ENCODE data around the gene SH3BP1.

The SH3BP1 gene

DNA sequence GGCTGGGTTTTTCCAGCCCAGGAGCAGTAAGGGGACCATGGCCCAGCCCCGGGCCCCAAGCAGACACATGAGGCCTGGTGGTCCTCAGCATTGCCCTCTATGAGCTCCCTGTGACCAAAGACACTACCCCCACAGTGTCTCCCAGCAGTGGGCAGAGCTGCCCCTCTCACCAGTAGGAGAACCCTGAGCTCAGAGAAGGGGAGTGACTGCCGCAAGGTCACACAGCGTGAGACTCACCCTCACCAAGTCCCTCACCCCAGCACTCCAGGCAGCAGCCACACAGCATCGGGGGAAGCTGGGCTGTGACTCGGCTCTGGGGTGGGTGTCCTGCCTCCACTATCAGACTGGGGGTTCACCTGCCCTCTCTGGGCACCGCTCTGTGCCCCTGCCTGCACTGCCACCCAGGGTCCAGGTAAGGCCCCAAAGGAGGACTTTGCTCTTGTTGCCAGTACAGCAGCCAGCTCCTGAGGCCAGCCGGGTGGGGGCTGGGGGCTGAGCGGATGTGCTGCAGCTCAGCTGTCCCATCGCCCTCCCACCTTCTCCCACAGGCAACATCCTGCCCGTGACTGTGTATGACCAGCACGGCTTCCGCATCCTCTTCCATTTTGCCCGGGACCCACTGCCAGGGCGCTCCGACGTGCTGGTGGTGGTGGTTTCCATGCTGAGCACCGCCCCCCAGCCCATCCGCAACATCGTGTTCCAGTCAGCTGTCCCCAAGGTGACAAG, 7.9 kb upstream of the SH3BP1 start:
- Histone ChIP-seq H3K4me3 (ENCODE audit: low read length) (no peak overlapping the region), H3K36me3 (ENCODE audit: control insufficient read depth, insufficient read depth, low read length) (peaks cover 9% of the 10 kb centered on the region), H3K27ac (ENCODE audit: low read depth, low read length) (no peak overlapping the region), H3K4me1 (ENCODE audit: control insufficient read depth, insufficient read depth, low read length) (peaks cover 25% of the 10 kb centered on the region), H3K27me3 (ENCODE audit: control insufficient read depth, insufficient read depth, low read length) (no peaks in the 10 kb centered on the region), H3K9ac (ENCODE audit: low read length) (no peak overlapping the region)

DNA sequence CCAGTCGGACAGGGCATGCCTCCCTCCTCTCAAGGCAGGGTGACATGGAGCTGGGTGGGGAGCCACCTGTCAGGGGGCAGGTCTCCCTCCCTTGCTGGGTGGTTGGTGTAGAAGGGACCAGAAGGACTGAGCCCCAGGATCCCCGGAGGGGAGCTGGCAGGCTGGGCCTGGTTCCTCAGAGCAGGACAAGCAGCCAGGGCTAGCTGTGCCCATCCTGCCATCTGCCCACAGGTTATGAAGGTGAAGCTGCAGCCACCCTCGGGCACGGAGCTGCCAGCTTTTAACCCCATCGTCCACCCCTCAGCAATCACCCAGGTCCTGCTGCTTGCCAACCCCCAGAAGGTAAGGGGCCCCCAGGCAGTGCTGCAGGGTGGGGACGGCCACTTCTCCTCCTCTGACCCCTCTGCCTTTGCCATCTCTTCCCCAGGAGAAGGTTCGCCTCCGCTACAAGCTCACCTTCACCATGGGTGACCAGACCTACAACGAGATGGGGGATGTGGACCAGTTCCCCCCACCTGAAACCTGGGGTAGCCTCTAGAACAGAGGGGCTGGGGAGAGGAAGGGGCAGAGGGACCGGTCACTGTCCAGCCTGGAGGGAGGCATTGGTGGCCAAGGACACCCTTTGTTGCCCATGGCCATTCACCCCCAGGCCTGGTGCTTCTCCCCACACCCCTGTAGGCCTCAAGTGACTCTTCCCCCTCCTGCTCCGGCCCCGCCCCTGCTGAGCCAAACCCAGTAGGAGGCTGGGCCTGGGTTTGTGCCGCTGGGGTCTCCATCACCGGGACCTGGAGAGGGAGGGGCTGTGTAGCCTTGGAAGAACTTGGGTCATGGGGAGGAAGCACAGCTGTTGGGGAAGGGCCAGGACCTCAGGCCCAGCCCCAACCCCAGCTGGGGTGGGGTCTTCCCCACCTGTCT, 7.0 kb upstream of the SH3BP1 start:
- Histone ChIP-seq H3K4me3 (ENCODE audit: low read length) (no peak overlapping the region), H3K36me3 (ENCODE audit: control insufficient read depth, insufficient read depth, low read length) (peaks cover 9% of the 10 kb centered on the region), H3K9ac (ENCODE audit: low read length) (no peak overlapping the region), H3K27ac (ENCODE audit: low read depth, low read length) (peak overlapping the region; percentile 72), H3K27me3 (ENCODE audit: control insufficient read depth, insufficient read depth, low read length) (no peaks in the 10 kb centered on the region), H3K4me1 (ENCODE audit: control insufficient read depth, insufficient read depth, low read length) (peaks cover 17% of the 10 kb centered on the region)

DNA sequence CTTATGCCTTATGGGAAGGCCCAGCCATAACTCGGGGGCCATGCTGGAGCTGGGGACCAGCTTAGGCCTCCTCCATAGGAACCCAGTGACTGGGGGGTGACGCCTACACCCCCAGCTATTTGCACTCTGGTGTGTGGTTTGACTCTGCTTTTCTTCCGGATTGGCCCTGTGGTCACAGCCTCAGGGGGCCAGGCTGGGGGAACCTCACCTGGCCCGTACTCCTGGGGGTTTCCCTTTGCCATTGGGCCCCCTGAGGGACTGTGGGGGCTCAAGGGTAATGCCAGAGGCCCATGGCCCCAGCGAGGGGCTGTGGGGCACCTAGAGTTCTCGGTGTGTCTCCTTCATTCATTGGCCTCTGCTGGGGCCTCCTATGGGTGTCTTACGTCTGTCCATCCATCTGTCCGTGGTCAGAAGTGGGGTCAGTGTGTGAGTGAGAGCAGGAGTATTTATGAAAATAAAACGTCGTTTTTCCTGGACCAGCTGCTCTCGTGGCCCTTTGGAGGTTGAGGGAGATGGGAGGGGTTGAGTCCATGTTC, 6.3 kb upstream of the SH3BP1 start:
- Histone ChIP-seq H3K27ac (ENCODE audit: low read depth, low read length) (peak overlapping the region; percentile 72), H3K9ac (ENCODE audit: low read length) (no peak overlapping the region), H3K27me3 (ENCODE audit: control insufficient read depth, insufficient read depth, low read length) (no peaks in the 10 kb centered on the region), H3K4me1 (ENCODE audit: control insufficient read depth, insufficient read depth, low read length) (peaks cover 15% of the 10 kb centered on the region), H3K4me3 (ENCODE audit: low read length) (no peak overlapping the region), H3K36me3 (ENCODE audit: control insufficient read depth, insufficient read depth, low read length) (peaks cover 9% of the 10 kb centered on the region)

DNA sequence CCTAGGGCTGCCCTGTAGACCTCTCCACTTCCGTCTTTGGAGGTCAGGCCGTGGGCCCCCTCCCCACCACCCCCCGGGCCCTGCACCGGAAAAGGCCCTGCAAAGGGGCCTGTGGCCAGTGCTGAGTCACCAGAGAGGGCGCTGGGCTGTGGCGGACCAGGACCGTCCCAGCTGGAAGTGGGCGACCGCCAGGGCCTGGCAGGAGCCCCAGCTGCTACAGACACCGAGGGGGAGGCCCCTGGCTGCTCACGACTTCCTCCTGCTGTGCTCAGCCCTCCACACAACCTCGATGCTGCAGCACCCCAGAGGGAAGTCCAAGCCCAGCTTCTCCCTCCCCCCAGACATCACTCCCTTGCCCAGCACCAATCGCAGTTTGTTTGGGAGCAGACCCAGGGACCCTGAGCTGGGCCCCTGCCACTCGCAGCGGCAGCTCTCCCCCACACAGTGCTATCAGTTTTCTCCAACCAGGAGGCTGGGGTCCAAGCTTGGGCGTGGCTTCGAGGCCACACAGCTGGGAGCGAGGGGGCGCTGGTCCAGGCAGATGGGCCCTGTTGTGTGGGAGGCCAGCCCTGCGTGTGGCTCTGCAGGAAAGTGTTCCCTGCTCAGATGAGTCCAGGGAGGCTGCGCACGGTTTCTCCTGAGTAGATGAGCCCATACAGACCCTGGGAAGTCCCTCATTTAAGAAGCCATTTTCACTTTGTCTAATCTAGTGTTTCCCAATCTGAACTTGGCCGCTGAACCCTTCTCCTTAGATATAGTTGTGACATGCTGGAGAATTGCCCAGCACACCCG, 5.6 kb upstream of the SH3BP1 start:
- peak overlapping the region; percentile 72 for H3K27ac ChIP-seq (ENCODE audit: low read depth, low read length)
- H3K4me3 ChIP-seq (ENCODE audit: low read length), result peak overlapping the region; percentile 10
- H3K36me3 ChIP-seq (ENCODE audit: control insufficient read depth, insufficient read depth, low read length), result peaks cover 9% of the 10 kb centered on the region
- H3K27me3 ChIP-seq (ENCODE audit: control insufficient read depth, insufficient read depth, low read length), result no peaks in the 10 kb centered on the region
- peaks cover 16% of the 10 kb centered on the region for H3K4me1 ChIP-seq (ENCODE audit: control insufficient read depth, insufficient read depth, low read length)
- no peak overlapping the region for H3K9ac ChIP-seq (ENCODE audit: low read length)

DNA sequence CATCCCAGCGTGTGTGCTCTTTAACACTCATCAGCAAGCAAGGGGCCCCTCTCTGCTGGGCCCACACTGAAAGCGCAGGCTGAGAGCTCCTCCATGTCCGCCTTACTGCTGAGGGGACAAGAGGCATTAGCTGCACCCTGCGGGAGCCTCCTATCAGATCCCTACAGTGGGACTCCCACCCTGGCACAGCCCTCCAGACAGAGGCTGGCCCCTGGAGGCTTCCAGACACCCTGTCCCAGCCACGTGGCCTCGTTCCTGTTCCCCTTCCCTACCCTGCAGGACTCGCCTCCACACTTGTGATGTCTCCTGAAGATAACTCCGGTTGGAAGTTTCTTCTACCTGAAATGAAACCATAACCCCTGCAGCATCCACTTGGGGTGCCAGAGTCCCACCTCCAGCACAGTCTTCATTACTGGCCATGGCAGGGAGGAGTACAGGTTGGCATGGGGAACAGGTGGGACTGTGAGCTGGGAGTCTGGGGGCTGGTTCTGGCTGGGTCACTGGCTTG, 5.0 kb upstream of the SH3BP1 start:
- Histone ChIP-seq H3K36me3 (ENCODE audit: control insufficient read depth, insufficient read depth, low read length) (peaks cover 6% of the 10 kb centered on the region), H3K27me3 (ENCODE audit: control insufficient read depth, insufficient read depth, low read length) (no peaks in the 10 kb centered on the region), H3K9ac (ENCODE audit: low read length) (no peak overlapping the region), H3K27ac (ENCODE audit: low read depth, low read length) (peak overlapping the region; percentile 72), H3K4me1 (ENCODE audit: control insufficient read depth, insufficient read depth, low read length) (peaks cover 18% of the 10 kb centered on the region), H3K4me3 (ENCODE audit: low read length) (peak overlapping the region; percentile 37)

DNA sequence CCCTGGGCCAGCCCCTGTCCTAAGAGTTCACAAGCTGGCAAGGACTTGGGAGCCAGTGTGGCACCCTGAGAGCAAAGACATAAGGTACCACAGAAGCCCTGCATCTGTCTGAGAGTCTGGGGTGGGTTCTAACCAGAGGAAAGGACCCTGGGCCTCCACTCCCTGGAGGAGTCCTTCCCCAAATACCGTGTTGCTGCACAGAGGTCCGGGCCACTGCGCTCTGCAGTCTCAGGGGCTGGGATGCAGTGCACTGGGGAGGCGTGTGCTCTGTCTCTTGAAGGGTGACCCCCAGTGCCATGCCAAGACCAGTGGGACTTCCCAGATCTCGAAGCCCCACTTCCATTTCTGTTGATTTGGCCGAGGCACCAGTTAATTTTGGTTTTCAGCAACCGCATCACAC, 4.3 kb upstream of the SH3BP1 start:
- H3K27ac ChIP-seq (ENCODE audit: low read depth, low read length), result no peak overlapping the region
- peaks cover 18% of the 10 kb centered on the region for H3K4me1 ChIP-seq (ENCODE audit: control insufficient read depth, insufficient read depth, low read length)

DNA sequence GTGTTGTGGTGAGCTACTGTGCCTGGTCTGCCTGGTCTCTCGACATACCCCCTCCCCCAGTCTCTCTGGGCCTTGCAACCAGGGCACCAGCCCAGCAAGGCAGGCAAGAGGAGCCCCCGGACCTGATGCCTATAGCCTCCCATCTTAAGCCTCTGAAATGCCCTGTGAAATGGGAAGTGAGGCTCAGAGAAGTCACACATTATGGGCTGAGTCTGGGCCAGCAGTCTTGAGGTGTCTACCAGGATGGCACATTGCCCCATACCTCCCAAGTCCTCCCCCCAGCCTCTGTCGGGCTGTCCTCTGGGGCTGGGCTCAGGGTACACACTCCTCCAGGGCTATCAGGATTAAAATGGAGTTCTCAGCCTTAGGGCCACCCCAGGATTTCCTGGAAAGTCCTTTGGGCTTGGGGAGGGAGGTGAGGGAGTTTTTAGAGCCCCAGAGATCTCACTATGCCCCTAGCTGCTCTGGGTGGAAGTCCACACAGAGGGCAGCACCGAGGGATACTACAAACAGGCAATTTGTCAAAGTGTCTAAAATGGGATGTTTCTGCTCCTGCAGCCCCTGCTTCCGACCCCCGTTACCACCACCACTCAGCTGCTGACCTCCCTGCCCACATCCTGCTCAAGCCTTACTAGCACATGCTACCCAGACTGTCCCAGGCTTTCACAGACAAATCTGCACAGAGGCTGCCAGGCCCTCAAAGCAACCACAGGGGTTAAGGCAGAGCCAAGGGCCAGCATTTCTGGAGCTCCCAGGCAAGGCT, 3.1 kb upstream of the SH3BP1 start:
- H3K9ac ChIP-seq (ENCODE audit: low read length), result no peak overlapping the region
- H3K4me1 ChIP-seq (ENCODE audit: control insufficient read depth, insufficient read depth, low read length), result peaks cover 18% of the 10 kb centered on the region

More for the DNA sequence above, 4.3 kb upstream of the SH3BP1 start:
- no peaks in the 10 kb centered on the region for H3K27me3 ChIP-seq (ENCODE audit: control insufficient read depth, insufficient read depth, low read length)
- H3K36me3 ChIP-seq (ENCODE audit: control insufficient read depth, insufficient read depth, low read length), result peaks cover 6% of the 10 kb centered on the region
- no peak overlapping the region for H3K4me3 ChIP-seq (ENCODE audit: low read length)
- H3K9ac ChIP-seq (ENCODE audit: low read length), result no peak overlapping the region

DNA sequence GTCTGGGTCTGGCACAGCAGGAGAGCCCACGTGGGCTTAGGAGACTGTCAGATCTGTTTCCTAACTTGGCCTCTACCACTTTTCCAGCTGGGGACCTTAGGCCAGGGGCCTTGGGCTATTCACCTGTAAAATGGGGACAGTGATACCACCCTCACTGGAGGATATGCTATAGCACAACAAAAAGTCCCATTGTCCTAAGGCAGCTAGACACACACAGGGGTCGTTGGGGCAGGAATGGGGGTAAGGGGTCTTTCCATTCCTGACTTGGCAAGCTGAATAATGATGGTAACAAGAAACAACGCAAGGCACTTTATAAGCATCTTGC, 2.6 kb upstream of the SH3BP1 start:
- H3K27ac ChIP-seq (ENCODE audit: low read depth, low read length), result no peak overlapping the region
- H3K4me1 ChIP-seq (ENCODE audit: control insufficient read depth, insufficient read depth, low read length), result peaks cover 18% of the 10 kb centered on the region
- no peaks in the 10 kb centered on the region for H3K27me3 ChIP-seq (ENCODE audit: control insufficient read depth, insufficient read depth, low read length)
- peaks cover 2% of the 10 kb centered on the region for H3K36me3 ChIP-seq (ENCODE audit: control insufficient read depth, insufficient read depth, low read length)
- H3K4me3 ChIP-seq (ENCODE audit: low read length), result no peak overlapping the region
- H3K9ac ChIP-seq (ENCODE audit: low read length), result no peak overlapping the region

More for the DNA sequence above, 3.1 kb upstream of the SH3BP1 start:
- Histone ChIP-seq H3K36me3 (ENCODE audit: control insufficient read depth, insufficient read depth, low read length) (peaks cover 2% of the 10 kb centered on the region), H3K27ac (ENCODE audit: low read depth, low read length) (no peak overlapping the region), H3K27me3 (ENCODE audit: control insufficient read depth, insufficient read depth, low read length) (no peaks in the 10 kb centered on the region), H3K4me3 (ENCODE audit: low read length) (no peak overlapping the region)

DNA sequence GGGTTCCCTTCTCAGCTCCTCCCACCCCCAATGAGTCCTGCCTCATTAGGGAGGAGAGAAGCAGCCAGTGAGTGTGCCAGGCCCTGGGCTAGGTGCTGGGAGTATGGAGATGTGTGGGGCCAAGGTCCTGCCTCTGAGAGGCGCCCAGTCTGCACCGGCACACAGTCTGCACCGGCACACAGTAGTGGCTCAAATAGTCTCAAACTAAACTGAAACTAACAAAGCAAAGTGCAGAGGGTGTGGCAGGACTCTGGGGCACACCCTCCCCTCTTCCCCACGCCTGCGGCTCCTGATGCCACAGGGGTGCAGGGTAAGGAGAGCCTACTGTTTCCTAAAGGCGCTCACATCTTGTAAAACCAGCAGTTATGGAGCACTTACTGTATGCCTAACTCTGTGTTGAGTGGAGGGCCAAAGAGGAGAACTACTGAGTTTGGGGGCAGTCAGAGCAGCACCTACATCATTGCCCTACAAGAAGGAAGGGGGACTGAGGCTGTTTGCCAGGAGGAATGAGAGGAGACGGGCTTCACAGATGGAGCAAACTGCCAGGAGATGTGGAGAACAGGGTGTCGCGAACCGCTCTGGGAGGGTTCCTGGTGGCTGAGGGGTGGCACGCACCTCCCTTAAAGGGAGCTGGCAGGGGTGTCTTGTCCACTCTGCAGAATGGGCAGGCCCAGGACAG, 939 bp upstream of the SH3BP1 start:
- H3K4me3 ChIP-seq (ENCODE audit: low read length), result peak overlapping the region; percentile 81
- H3K27ac ChIP-seq (ENCODE audit: low read depth, low read length), result no peak overlapping the region
- H3K27me3 ChIP-seq (ENCODE audit: control insufficient read depth, insufficient read depth, low read length), result no peaks in the 10 kb centered on the region
- no peaks in the 10 kb centered on the region for H3K36me3 ChIP-seq (ENCODE audit: control insufficient read depth, insufficient read depth, low read length)
- no peak overlapping the region for H3K9ac ChIP-seq (ENCODE audit: low read length)
- peaks cover 14% of the 10 kb centered on the region for H3K4me1 ChIP-seq (ENCODE audit: control insufficient read depth, insufficient read depth, low read length)

DNA sequence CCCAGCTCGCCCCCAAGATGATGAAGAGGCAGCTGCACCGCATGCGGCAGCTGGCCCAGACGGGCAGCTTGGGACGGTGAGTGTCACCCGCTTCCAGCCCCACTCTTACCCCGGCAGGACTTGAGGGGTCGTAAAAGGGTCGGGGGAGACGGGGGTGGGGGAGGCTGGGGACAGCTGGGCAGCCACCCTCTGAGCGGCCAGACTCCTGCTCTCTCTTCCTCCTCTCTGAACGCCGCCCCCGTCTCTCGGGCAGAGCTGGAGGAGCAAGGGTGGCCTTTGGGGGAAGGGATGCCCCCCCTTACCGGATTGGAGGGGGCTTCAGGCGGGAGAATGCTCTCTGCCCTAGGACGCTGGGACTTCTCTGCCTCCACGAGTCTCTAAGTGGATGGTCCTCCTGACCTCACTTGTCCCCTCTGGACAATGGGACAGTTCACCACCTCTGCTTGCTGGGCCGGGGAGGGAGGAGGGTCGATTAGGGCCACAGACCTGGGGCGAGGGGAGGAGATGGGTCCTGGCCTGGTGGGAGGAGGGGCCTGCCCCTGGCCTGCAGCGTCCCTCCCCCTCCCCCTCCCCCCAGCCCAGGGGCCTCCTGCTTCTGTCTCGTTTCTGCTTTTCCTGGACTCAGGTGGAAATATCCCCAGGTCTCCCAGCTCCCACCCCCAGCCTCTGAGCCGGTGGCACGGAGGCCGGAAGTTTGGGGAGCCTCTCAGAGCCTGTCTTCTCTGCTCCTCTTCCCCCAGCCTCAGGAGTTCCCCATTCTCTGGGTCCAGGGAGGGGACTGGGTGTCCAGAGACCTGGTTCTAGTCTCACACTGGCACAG, 512 bp downstream of the SH3BP1 start:
- Histone ChIP-seq H3K9ac (ENCODE audit: low read length) (peak overlapping the region; percentile 61), H3K4me1 (ENCODE audit: control insufficient read depth, insufficient read depth, low read length) (peaks cover 3% of the 10 kb centered on the region), H3K36me3 (ENCODE audit: control insufficient read depth, insufficient read depth, low read length) (no peaks in the 10 kb centered on the region), H3K27me3 (ENCODE audit: control insufficient read depth, insufficient read depth, low read length) (no peaks in the 10 kb centered on the region), H3K4me3 (ENCODE audit: low read length) (peak overlapping the region; percentile 81), H3K27ac (ENCODE audit: low read depth, low read length) (no peak overlapping the region)

Data from rectal smooth muscle tissue (tissue), 1 donor.